ENCODE data around the gene MACROD2.

MACROD2 gene

GRCh38 chr20:14838663-14839628 lies 843.6 kb downstream of the MACROD2 start:
- no peak for DNase-seq

DNA sequence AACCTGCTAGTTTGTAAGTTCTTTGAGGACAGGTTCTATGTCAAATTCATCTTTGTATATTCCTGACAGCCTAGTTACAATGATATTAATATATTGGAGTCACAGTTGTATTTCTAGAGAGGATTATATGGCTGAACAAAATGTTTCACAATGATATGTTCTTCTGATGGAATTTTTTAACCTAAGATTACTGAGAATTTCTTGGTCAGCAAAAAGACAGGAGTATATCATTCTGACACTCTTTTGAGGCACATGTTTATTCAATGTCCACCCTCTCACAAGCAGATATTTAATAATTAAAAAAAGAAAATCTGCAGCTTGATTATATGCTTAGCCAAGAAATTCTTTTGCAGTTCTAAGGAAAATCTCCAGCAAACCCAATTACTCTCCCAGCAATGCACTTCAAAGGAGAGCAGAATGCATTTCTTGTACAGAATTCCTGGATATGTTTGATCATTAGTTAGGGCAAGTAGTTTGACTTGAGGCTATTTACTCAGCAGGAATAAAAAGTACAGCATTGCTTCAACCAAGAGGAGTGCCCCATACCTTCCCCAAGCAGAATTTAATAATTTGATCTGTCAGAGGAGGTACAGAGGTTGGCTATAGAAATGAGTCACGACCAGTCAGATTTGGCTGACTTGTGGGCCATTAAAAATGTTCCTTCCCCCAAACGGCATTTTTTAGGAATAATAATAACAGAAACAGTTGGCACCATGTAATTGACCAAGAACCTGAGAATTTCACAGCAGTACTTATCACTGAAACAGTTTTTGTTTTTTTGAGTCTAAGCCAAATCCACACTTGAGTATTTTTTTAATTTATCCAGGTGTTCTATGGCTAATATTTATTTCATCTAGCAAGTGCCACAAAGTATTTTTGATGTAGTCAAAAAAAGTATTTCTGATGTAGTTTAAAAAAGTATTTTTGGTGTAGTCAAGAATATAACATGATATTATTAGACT lies 850.2 kb downstream of the MACROD2 start:
- DNase-seq = no peak

DNA sequence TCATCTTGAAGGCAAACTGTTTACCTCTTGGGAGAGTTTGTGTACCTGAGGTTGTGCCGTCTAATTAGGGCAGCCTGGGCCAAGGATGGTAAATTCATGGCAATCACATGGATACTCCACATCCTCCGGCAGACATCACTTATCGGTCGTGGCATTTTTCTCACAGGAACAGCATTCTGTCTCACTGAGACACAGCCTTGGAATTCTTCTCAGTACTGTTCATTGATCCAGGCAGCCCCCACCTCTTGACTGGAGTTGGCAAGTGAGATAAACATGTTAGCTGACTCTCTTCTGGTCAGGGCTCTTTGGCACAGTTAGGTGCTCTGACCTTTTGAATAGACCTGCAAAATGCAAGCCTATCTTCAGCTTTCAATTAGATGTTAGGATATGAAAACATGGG lies 853.5 kb downstream of the MACROD2 start:
- DNase-seq = no peak

- no peak for DNase-seq
Observed at GRCh38 chr20:14853079-14853478, 857.8 kb downstream of the MACROD2 start.

DNA sequence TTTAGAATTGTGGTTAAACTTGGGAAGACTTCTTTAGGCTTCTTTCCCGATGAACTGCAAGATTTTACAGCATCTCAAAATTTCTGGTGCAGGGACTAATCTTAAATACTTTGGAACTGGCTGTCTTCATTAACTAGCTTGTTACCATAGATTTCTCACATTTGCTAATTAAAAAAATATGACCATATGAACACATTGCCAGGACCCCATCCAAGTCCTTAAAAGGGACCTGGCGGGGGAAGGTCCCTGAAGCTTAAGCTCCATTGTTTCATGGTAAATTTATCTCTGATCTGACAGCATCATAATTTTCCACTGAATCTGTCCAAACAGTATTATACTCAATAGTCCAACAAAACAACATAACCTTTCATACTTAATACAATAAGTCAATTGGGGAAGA lies 859.9 kb downstream of the MACROD2 start:
- DNase-seq = no peak

- DNase-seq = no peak
Observed at GRCh38 chr20:14859627-14860026, 864.3 kb downstream of the MACROD2 start.

GRCh38 chr20:14860410-14860814 lies 865.1 kb downstream of the MACROD2 start:
- no peak for DNase-seq

DNA sequence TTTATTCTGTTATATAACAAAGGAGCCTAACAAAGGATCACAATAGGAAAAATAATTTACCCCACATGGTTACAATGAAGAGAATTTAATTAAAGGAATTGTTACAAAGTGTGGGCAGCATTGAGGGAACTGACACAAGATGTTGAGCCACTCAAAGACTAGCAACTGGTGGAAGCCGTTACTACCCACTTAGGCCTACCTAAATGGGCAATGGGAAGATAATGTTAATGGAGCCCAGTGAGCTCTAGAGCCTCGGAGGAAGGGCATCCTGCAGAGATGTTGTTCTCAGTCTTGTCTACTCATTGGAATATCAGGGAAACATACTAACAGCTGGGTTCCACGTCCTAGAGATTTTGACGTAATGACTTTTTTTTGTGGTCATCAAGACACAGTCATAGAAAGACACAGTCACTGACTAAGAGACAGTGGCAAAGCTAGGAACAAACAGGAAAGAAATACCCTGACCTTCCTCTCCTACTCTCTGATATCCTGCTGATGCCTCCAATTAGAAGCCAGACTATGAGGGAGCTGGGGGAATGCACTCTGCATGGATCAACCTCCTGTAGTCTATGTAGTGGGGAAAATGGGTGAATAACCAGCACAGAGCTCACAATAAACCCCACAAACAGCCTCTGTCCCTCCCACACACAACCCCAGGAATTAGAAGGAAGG lies 865.8 kb downstream of the MACROD2 start:
- no peak for DNase-seq

DNA sequence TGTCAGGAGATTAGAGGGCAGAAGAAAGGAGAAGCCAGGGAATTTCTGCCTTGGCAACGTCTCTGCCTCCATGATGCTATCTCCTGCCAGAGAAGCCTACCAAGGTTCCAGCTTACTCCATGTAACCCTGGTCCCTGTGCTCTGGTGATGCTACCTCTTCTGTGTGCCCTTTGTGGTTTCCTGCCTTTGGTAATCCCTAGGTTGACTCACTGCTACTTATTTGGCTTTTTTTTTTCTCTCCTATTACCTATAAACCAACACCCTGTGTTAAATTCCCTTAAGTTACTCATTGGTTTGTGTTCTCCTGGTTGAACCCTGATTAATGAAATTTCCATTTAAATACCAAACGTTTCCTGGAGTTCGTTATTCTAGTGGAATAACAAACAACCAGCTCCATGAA lies 869.9 kb downstream of the MACROD2 start:
- DNase-seq = no peak

GRCh38 chr20:14865731-14866130 lies 870.4 kb downstream of the MACROD2 start:
- DNase-seq = no peak

DNA sequence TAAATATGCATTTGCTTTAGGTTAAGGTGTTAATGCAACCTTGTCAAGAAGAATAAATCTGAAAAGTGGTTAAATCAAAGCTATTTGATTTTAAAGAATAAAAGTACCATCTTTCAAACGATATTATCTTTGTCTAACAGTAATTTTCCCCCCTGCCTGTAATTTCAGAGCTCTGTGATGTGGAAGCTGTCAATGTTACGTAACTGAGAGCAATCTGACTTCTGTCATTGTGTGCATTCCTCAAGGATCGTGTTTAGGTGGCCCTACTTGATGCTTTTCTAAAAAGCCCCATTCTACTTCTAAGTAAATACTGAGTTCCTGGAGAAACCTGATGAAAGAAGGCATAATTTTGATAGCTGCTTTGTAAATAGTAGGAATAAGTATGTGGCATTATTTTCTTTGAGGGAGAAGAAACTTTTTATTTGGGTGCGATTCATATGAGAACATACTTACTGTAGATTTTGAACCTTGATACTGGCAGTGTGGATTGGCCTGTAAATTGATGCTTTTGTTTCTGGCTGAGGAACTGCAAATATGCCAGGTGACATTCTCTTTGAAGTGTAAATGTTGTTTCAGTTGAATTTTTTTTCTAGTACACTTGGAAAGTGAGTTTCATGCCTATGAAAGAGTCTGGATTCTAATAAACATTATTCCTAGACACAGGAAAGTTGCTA lies 871.7 kb downstream of the MACROD2 start:
- DNase-seq = no peak

- no peak for DNase-seq
Observed at GRCh38 chr20:14877301-14878028, 882.1 kb downstream of the MACROD2 start.

GRCh38 chr20:14878676-14879019 lies 883.3 kb downstream of the MACROD2 start:
- no peak for DNase-seq

DNA sequence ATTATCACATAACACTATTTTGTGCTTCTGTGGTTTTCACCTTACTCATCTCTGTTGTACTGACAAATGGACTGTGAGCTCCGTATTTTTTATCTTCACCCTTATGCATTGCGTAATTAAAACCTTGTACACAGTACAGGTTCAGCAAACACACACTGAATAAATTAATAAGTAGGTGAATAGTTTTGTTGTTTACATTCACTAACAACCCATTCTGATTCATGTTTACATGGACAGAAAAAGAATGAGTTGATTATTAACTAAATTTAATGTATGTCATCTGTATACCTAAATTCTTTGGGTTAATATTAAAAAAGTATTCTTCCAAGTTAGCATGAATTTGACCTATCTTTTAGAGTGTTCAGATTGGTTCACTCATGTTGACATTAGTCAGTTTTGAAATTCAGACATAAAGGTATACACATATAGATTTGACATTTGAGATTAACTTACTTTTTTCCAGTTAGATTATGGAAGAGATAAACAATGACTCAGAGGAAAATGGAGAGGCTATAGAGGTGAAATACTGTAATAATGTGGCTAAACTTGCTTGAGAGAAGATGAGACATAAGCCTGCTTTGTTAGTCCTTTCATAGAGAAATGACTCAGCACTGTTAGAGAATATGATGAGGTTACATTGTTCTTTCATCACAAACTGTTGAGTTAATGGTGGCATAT lies 883.8 kb downstream of the MACROD2 start:
- no peak for DNase-seq

DNA sequence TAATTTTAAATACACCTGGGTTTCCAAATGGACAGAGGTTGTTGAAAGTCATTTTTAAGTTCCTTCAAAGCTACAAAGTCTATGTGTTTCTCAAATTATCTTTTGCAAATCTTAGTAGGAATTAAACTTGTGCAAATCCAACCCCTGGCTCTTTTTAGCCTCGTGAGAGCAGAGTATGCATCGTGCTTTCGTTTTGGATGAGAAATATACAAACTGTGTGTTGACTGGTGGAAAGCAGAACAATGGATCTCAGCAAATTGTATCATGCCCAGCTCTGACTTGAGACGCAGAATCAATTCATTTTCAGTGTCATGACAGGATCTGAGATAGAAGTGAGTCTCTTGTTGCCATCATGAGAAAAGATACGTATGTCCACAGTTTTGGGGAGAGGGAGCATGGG lies 884.5 kb downstream of the MACROD2 start:
- no peak for DNase-seq

- no peak for DNase-seq
Observed at GRCh38 chr20:14881518-14881917, 886.2 kb downstream of the MACROD2 start.

- DNase-seq = no peak
Observed at GRCh38 chr20:14882157-14882556, 886.8 kb downstream of the MACROD2 start.

GRCh38 chr20:14882846-14883245 lies 887.5 kb downstream of the MACROD2 start:
- DNase-seq = no peak

DNA sequence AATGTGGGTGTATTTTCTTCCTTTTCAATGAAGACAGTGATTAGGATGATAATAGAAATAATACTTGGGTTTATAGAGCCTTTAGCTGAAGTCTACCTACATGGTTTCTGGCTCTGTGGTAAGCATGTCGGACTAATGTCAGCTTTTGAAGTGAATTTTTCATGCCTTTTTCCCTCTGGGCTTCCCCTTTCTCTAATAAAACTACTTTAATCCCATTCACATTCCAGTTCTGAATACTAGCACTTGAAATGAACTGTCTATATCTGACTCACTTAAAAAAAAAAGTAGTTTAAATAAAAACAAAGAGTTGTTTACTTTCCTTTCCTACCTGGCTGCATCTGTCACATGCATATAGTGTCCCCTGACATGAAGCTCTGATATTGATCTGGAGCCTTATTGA lies 888.0 kb downstream of the MACROD2 start:
- no peak for DNase-seq

DNA sequence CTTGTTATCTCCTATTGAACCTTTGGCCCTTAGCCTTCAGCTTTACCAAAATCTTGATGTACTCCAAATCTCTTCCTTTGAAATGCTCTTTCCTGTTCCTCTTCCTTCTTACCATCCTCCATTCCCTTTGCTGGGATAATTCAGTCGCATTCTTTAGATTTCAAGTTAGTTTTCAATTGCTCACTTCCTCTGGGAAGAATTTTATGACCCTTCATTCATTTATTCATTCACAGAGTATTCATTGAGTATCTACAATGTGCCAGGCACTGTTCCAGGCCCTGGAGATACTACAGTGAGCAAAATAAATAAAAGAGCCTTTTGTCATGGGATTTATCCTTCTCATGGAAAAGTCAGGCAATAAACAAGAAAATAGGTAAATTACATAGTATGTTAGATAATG lies 890.3 kb downstream of the MACROD2 start:
- DNase-seq = no peak

GRCh38 chr20:14888134-14888533 lies 892.8 kb downstream of the MACROD2 start:
- no peak for DNase-seq
